Measurements from ENCODE around the gene ZNF532.

- TF ChIP-seq CTCF (conservative IDR thresholded peaks at IDR 0.05; ENCODE audit: low read length) = no peak
- TF ChIP-seq EZH2phosphoT487 (IDR thresholded peaks at IDR 0.05; ENCODE audit: borderline replicate concordance) = no peak
Measured at GRCh38 chr18:58955001-58955400, 90.3 kb downstream of the ZNF532 start.
